IPS DF 4.7 (cell line): ENCODE measurements around the gene HHIPL2.
"Not testable (repeated sequence)": the region's sequence is repeated elsewhere in the genome, so short reads cannot be mapped to it uniquely, and the experiment has no call there.

Experiments
- DNase-seq: peaks from one replicate; pipeline ENCODE4 v3.0.0-alpha.2; 2013; ENCODE audit warnings: low spot score; ENCODE audit errors: extremely low read depth

Gene HHIPL2

GRCh38 chr1:222540598-222540995 is 7.3 kb downstream of the HHIPL2 start:
- no peak for DNase-seq

- DNase-seq, result no peak
Measured at GRCh38 chr1:222539951-222540597, 7.8 kb downstream of the HHIPL2 start.

GRCh38 chr1:222535455-222535854 is 12.4 kb downstream of the HHIPL2 start:
- DNase-seq, result no peak

GRCh38 chr1:222530852-222531251 is 17.1 kb downstream of the HHIPL2 start:
- DNase-seq, result no peak

- no peak for DNase-seq
Measured at GRCh38 chr1:222529916-222530315, 18.0 kb downstream of the HHIPL2 start.

- no peak for DNase-seq
Measured at GRCh38 chr1:222529181-222529580, 18.7 kb downstream of the HHIPL2 start.

GRCh38 chr1:222525951-222526350 is 22.0 kb downstream of the HHIPL2 start:
- DNase-seq, result no peak

- DNase-seq, result no peak
Measured at GRCh38 chr1:222523852-222524251, 24.1 kb downstream of the HHIPL2 start.

GRCh38 chr1:222522105-222522915 is 25.6 kb downstream of the HHIPL2 start:
- no peak for DNase-seq

- DNase-seq, result no peak
Measured at GRCh38 chr1:222521299-222522104, 26.4 kb downstream of the HHIPL2 start.

- not testable (repeated sequence) for DNase-seq
Measured at GRCh38 chr1:222489496-222489895, 58.4 kb downstream of the HHIPL2 start.

- not testable (repeated sequence) for DNase-seq
Measured at GRCh38 chr1:222487774-222488173, 60.1 kb downstream of the HHIPL2 start.

- not testable (repeated sequence) for DNase-seq
Measured at GRCh38 chr1:222484005-222484404, 63.9 kb downstream of the HHIPL2 start.

- not testable (repeated sequence) for DNase-seq
Measured at GRCh38 chr1:222479567-222479966, 68.3 kb downstream of the HHIPL2 start.

GRCh38 chr1:222476436-222476835 is 71.5 kb downstream of the HHIPL2 start:
- not testable (repeated sequence) for DNase-seq

GRCh38 chr1:222473717-222474116 is 74.2 kb downstream of the HHIPL2 start:
- DNase-seq, result not testable (repeated sequence)

GRCh38 chr1:222472776-222473540 is 74.9 kb downstream of the HHIPL2 start:
- not testable (repeated sequence) for DNase-seq
